ENCODE results near the gene TMEM181. TPM values are rescaled to one million over a fixed set of nuclear protein-coding genes. Genes with fewer than 3 reads are reported as not detected.
"Not testable (repeated sequence)": the region's sequence is repeated elsewhere in the genome, so short reads cannot be mapped to it uniquely, and the experiment has no call there.

Gene TMEM181
- total and polyA plus RNA-seq, 2 donors (not counting 1 experiment from before 2014, with no cell fraction given): 35.6 to 36.0 TPM

DNA sequence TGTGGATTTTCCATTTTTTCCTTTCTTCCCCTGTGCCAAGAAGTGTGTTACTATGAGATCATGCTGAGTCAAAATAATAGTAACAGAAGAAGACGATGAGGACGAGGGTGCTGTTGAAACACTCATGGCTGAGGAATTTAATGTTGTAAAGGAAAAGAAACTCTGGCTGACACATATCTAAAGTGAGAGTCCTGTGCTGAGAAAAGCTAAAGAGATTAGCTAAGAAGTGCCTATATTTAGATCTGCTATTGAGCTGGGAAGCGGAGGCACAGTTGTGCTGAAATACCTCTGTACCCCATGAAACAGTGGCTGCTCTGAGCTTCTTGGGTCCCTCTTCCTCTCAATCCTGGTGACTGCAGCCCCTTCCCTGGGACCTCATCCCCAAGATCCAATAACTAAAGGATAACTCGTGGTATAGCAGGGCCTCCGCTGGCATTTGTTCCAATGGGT, 88.8 kb downstream of the TMEM181 start:
- Histone ChIP-seq H2AFZ (ENCODE audit: low read length) (peak overlapping the region; percentile 19), H3K27ac (ENCODE audit: insufficient read depth, low read length) (peak overlapping the region; percentile 97), H3K27me3 (ENCODE audit: control insufficient read depth, insufficient read depth, low read length) (no peaks in the 10 kb centered on the region), H3K4me2 (ENCODE audit: extremely low read depth, insufficient read depth, low read length) (peak overlapping the region; percentile 91), H4K20me1 (ENCODE audit: control insufficient read depth, extremely low read depth, insufficient read depth, low read length) (no peaks in the 10 kb centered on the region), H3K4me1 (ENCODE audit: control insufficient read depth, extremely low read depth, insufficient read depth, low read length) (peaks cover 19% of the 10 kb centered on the region), H3K79me2 (ENCODE audit: control insufficient read depth, insufficient read depth, low read length) (peaks cover 8% of the 10 kb centered on the region), H3K4me3 (replicated peaks in 1 of 4; ENCODE audit: control extremely low read depth in 1 of 4, insufficient read depth in 1 of 4, low read depth in 3 of 4, low read length in 4 of 4) (peak overlapping the region in 1 of 4 experiments; percentile 15), H3K9me3 (ENCODE audit: control insufficient read depth, insufficient read depth, low read depth, low read length) (no peaks in the 10 kb centered on the region), H3K36me3 (ENCODE audit: control insufficient read depth, insufficient read depth, low read length) (no peaks in the 10 kb centered on the region), H3K9ac (ENCODE audit: insufficient read depth, low read length) (peak overlapping the region; percentile 44)
- DNase-seq (ENCODE audit: low read depth in 2 of 2): peak; percentile 93 to 96
- no peak for TF ChIP-seq EZH2 (IDR thresholded peaks at IDR 0.05; ENCODE audit: low read length, missing control alignments)
- TF ChIP-seq, protein P1, sequence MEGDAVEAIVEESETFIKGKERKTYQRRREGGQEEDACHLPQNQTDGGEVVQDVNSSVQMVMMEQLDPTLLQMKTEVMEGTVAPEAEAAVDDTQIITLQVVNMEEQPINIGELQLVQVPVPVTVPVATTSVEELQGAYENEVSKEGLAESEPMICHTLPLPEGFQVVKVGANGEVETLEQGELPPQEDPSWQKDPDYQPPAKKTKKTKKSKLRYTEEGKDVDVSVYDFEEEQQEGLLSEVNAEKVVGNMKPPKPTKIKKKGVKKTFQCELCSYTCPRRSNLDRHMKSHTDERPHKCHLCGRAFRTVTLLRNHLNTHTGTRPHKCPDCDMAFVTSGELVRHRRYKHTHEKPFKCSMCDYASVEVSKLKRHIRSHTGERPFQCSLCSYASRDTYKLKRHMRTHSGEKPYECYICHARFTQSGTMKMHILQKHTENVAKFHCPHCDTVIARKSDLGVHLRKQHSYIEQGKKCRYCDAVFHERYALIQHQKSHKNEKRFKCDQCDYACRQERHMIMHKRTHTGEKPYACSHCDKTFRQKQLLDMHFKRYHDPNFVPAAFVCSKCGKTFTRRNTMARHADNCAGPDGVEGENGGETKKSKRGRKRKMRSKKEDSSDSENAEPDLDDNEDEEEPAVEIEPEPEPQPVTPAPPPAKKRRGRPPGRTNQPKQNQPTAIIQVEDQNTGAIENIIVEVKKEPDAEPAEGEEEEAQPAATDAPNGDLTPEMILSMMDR (conservative IDR thresholded peaks at IDR 0.05 in 1 of 2, IDR thresholded peaks at IDR 0.05 in 1 of 2; ENCODE audit: low read depth in 1 of 2, low read length in 2 of 2): no peak

GRCh38 chr6:158649289-158650143, 89.6 kb downstream of the TMEM181 start, which contains the start of gene SYTL3:
Gene SYTL3 (plus strand): TSS chr6:158650054. CDS start chr6:158663269, 13,215 bp downstream.
- peak within 1 kb of the TSS; percentile 91 for H3K4me2 ChIP-seq (ENCODE audit: extremely low read depth, insufficient read depth, low read length)
- no peaks in the 10 kb centered on the region for H3K79me2 ChIP-seq (ENCODE audit: control insufficient read depth, insufficient read depth, low read length)
- peak; percentile 47 to 88 for DNase-seq (ENCODE audit: low read depth in 2 of 2)

DNA sequence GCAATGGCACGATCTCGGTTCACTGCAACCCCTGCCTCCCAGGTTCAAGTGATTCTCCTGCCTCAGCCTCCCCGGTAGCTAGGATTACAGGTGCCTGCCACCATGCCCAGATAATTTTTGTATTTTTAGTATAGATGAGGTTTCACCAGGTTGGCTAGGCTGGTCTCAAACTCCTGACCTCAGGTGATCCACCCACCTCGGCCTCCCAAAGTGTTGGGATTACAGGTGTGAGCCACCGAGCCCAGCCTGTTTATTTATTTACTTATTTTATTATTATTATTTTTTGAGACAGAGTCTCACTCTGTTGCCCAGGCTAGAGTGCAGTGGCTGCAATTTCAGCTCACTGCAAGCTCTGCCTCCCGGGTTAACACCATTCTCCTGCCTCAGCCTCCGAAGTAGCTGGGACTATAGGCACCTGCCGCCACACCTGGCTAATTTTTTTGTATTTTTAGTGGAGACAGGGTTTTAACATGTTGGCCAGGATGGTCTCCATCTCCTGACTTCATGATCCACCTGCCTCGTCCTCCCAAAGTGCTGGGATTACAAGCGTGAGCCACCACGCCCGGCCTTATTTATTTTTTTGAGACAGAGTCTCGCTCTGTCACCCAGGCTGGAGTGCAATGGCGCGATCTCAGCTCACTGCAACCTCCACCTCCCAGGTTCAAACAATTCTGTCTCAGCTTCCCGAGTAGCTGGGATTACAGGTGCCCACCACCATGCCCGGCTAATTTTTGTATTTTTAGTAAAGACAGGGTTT, 92.3 kb downstream of the TMEM181 start:
- H3K4me2 ChIP-seq (ENCODE audit: extremely low read depth, insufficient read depth, low read length); DNase-seq (ENCODE audit: low read depth in 2 of 2); H3K4me3 ChIP-seq (replicated peaks in 1 of 4; ENCODE audit: control extremely low read depth in 1 of 4, insufficient read depth in 1 of 4, low read depth in 3 of 4, low read length in 4 of 4); H3K79me2 ChIP-seq (ENCODE audit: control insufficient read depth, insufficient read depth, low read length); H3K27me3 ChIP-seq (ENCODE audit: control insufficient read depth, insufficient read depth, low read length); H4K20me1 ChIP-seq (ENCODE audit: control insufficient read depth, extremely low read depth, insufficient read depth, low read length); H3K27ac ChIP-seq (ENCODE audit: insufficient read depth, low read length); H3K9ac ChIP-seq (ENCODE audit: insufficient read depth, low read length); H2AFZ ChIP-seq (ENCODE audit: low read length); H3K9me3 ChIP-seq (ENCODE audit: control insufficient read depth, insufficient read depth, low read depth, low read length); H3K36me3 ChIP-seq (ENCODE audit: control insufficient read depth, insufficient read depth, low read length): not testable (repeated sequence)
- H3K4me1 ChIP-seq (ENCODE audit: control insufficient read depth, extremely low read depth, insufficient read depth, low read length): peaks cover 37% of the 10 kb centered on the region

More at GRCh38 chr6:158649289-158650143, 89.6 kb downstream of the TMEM181 start, which contains the start of gene SYTL3:
- H3K27ac ChIP-seq (ENCODE audit: insufficient read depth, low read length): peak within 1 kb of the TSS; percentile 97
- TF ChIP-seq, protein P1 (conservative IDR thresholded peaks at IDR 0.05 in 1 of 2, IDR thresholded peaks at IDR 0.05 in 1 of 2; ENCODE audit: low read depth in 1 of 2, low read length in 2 of 2): no peak
- TF ChIP-seq EZH2 (IDR thresholded peaks at IDR 0.05; ENCODE audit: low read length, missing control alignments): no peak
- H3K36me3 ChIP-seq (ENCODE audit: control insufficient read depth, insufficient read depth, low read length): no peaks in the 10 kb centered on the region
- H3K9ac ChIP-seq (ENCODE audit: insufficient read depth, low read length): peak within 1 kb of the TSS; percentile 44
- no peaks in the 10 kb centered on the region for H4K20me1 ChIP-seq (ENCODE audit: control insufficient read depth, extremely low read depth, insufficient read depth, low read length)
- no peaks in the 10 kb centered on the region for H3K27me3 ChIP-seq (ENCODE audit: control insufficient read depth, insufficient read depth, low read length)
- peaks cover 26% of the 10 kb centered on the region for H3K4me1 ChIP-seq (ENCODE audit: control insufficient read depth, extremely low read depth, insufficient read depth, low read length)
- H2AFZ ChIP-seq (ENCODE audit: low read length): peak within 1 kb of the TSS; percentile 57
- H3K9me3 ChIP-seq (ENCODE audit: control insufficient read depth, insufficient read depth, low read depth, low read length): no peaks in the 10 kb centered on the region
- H3K4me3 ChIP-seq (replicated peaks in 1 of 4; ENCODE audit: control extremely low read depth in 1 of 4, insufficient read depth in 1 of 4, low read depth in 3 of 4, low read length in 4 of 4): peak within 1 kb of the TSS in 1 of 4 experiments; percentile 15

Measured in fibroblast of lung (primary cell).